Measurements from ENCODE around the gene UBE2D1. TPM values are rescaled to one million over a fixed set of nuclear protein-coding genes. Genes with fewer than 3 reads are reported as not detected.

The UBE2D1 gene
- total RNA-seq, 3 donors from 2014 or later (not counting 1 experiment from before 2014, with no cell fraction given): 14.0 to 14.5 (median 14.4) TPM

GRCh38 chr10:58299580-58299979 lies 35.2 kb upstream of the UBE2D1 start:
- Histone ChIP-seq H3K4me3 (ENCODE audit: low read length) (no peak overlapping the region), H3K4me1 (ENCODE audit: control insufficient read depth, insufficient read depth, low read length) (no peaks in the 10 kb centered on the region), H3K27ac (ENCODE audit: low read length) (no peak overlapping the region), H3K36me3 (ENCODE audit: control insufficient read depth, insufficient read depth, low read length) (no peaks in the 10 kb centered on the region), H3K27me3 (ENCODE audit: control insufficient read depth, insufficient read depth, low read length) (peaks cover 3% of the 10 kb centered on the region), H3K9me3 (ENCODE audit: control insufficient read depth, insufficient read depth, low read length) (no peaks in the 10 kb centered on the region)
- DNase-seq: peak; percentile 18 to 82
- H3K9me3 Mint-ChIP-seq: no peaks in the 10 kb centered on the region
- TF ChIP-seq CTCF (IDR thresholded peaks at IDR 0.05): peak; percentile 78
- peak; percentile 53 to 79 (median 78) for ATAC-seq
- no peaks in the 10 kb centered on the region for H3K4me1 Mint-ChIP-seq
- 24% methylated on average over 4 of the region's 4 CpGs for WGBS (ENCODE audit: insufficient coverage)
- H3K4me3 Mint-ChIP-seq: no peak overlapping the region
- H3K27me3 Mint-ChIP-seq (ENCODE audit: low read depth in 2 of 2): peaks cover 0 to 12% of the 10 kb centered on the region in 2 donors
- no peak overlapping the region for H3K27ac Mint-ChIP-seq
- no peaks in the 10 kb centered on the region for H3K36me3 Mint-ChIP-seq
- intact Hi-C loops (cut with micrococcal nuclease): loop anchor here (1.0 to 10.0 kb wide), 2 partner anchors 86 to 955 kb away; partner anchors contain the start of gene TFAM

GRCh38 chr10:58300676-58301075 lies 34.1 kb upstream of the UBE2D1 start:
- intact Hi-C loops (cut with micrococcal nuclease): no loop called here
- no peak overlapping the region for H3K4me3 Mint-ChIP-seq
- ATAC-seq (no peak), DNase-seq (no peak)
- no peak overlapping the region for H3K27ac ChIP-seq (ENCODE audit: low read length)
- H3K27ac Mint-ChIP-seq: no peak overlapping the region
- H3K27me3 ChIP-seq (ENCODE audit: control insufficient read depth, insufficient read depth, low read length): peaks cover 4% of the 10 kb centered on the region
- peaks cover 0 to 12% of the 10 kb centered on the region in 2 donors for H3K27me3 Mint-ChIP-seq (ENCODE audit: low read depth in 2 of 2)
- no peaks in the 10 kb centered on the region for H3K36me3 Mint-ChIP-seq
- no peaks in the 10 kb centered on the region for H3K36me3 ChIP-seq (ENCODE audit: control insufficient read depth, insufficient read depth, low read length)
- no peaks in the 10 kb centered on the region for H3K4me1 ChIP-seq (ENCODE audit: control insufficient read depth, insufficient read depth, low read length)
- H3K9me3 Mint-ChIP-seq: no peaks in the 10 kb centered on the region
- no peaks in the 10 kb centered on the region for H3K4me1 Mint-ChIP-seq
- TF ChIP-seq CTCF (IDR thresholded peaks at IDR 0.05): no peak
- H3K9me3 ChIP-seq (ENCODE audit: control insufficient read depth, insufficient read depth, low read length): no peaks in the 10 kb centered on the region
- H3K4me3 ChIP-seq (ENCODE audit: low read length): no peak overlapping the region

GRCh38 chr10:58302254-58302653 lies 32.6 kb upstream of the UBE2D1 start:
- H3K4me3 Mint-ChIP-seq: no peak overlapping the region
- Histone ChIP-seq H3K27ac (ENCODE audit: low read length) (no peak overlapping the region), H3K4me3 (ENCODE audit: low read length) (no peak overlapping the region), H3K4me1 (ENCODE audit: control insufficient read depth, insufficient read depth, low read length) (no peaks in the 10 kb centered on the region), H3K27me3 (ENCODE audit: control insufficient read depth, insufficient read depth, low read length) (peaks cover 10% of the 10 kb centered on the region), H3K9me3 (ENCODE audit: control insufficient read depth, insufficient read depth, low read length) (no peaks in the 10 kb centered on the region), H3K36me3 (ENCODE audit: control insufficient read depth, insufficient read depth, low read length) (no peaks in the 10 kb centered on the region)
- WGBS (ENCODE audit: insufficient coverage): 50% methylated on average over 1 of the region's 2 CpGs
- H3K27ac Mint-ChIP-seq: no peak overlapping the region
- H3K36me3 Mint-ChIP-seq: no peaks in the 10 kb centered on the region
- H3K9me3 Mint-ChIP-seq: no peaks in the 10 kb centered on the region
- no peaks in the 10 kb centered on the region for H3K4me1 Mint-ChIP-seq
- DNase-seq (no peak), ATAC-seq (no peak)
- no peak for TF ChIP-seq CTCF (IDR thresholded peaks at IDR 0.05)
- peaks cover 0 to 15% of the 10 kb centered on the region in 2 donors for H3K27me3 Mint-ChIP-seq (ENCODE audit: low read depth in 2 of 2)
- intact Hi-C loops (cut with micrococcal nuclease): no loop called here

- ATAC-seq (no peak), DNase-seq (no peak)
- Histone ChIP-seq H3K4me1 (ENCODE audit: control insufficient read depth, insufficient read depth, low read length) (no peaks in the 10 kb centered on the region), H3K9me3 (ENCODE audit: control insufficient read depth, insufficient read depth, low read length) (no peaks in the 10 kb centered on the region), H3K27me3 (ENCODE audit: control insufficient read depth, insufficient read depth, low read length) (peaks cover 10% of the 10 kb centered on the region), H3K36me3 (ENCODE audit: control insufficient read depth, insufficient read depth, low read length) (no peaks in the 10 kb centered on the region), H3K4me3 (ENCODE audit: low read length) (no peak overlapping the region), H3K27ac (ENCODE audit: low read length) (no peak overlapping the region)
- intact Hi-C loops (cut with micrococcal nuclease): no loop called here
- Mint-ChIP-seq H3K9me3 (no peaks in the 10 kb centered on the region), H3K27ac (no peak overlapping the region), H3K4me1 (no peaks in the 10 kb centered on the region), H3K4me3 (no peak overlapping the region), H3K36me3 (no peaks in the 10 kb centered on the region), H3K27me3 (ENCODE audit: low read depth in 2 of 2) (peaks cover 13 to 15% of the 10 kb centered on the region in 2 donors)
- no peak for TF ChIP-seq CTCF (IDR thresholded peaks at IDR 0.05)
- 81% methylated on average over 3 of the region's 3 CpGs for WGBS (ENCODE audit: insufficient coverage)
These were observed 30.6 kb upstream of the UBE2D1 start for GRCh38 chr10:58304099-58304633.
